ENCODE data around the gene CFAP74. TPM values are rescaled to one million over a fixed set of nuclear protein-coding genes. Genes with fewer than 3 reads are reported as not detected.

CFAP74 gene
- total and polyA plus RNA-seq, 2 of the 13 experiments (the other 11 are each of a cell fraction or from before 2014, with no cell fraction given): 0.27 to 0.62 TPM

- TF ChIP-seq MYPOP (CRISPR knock-in tag; IDR thresholded peaks at IDR 0.05) (no peak), CREB1 (IDR thresholded peaks at IDR 0.05) (peak; percentile 30; the same call in 1 of the 2 replicates), CREB1 (CRISPR knock-in tag; IDR thresholded peaks at IDR 0.05) (no peak), KAT2B (IDR thresholded peaks at IDR 0.05; ENCODE audit: borderline replicate concordance, low read depth, low read length) (no peak), ZNF670 (CRISPR knock-in tag; IDR thresholded peaks at IDR 0.05; ENCODE audit: borderline replicate concordance) (no peak), ZFY (CRISPR knock-in tag; IDR thresholded peaks at IDR 0.05) (peak; percentile 88), ZNF207 (IDR thresholded peaks at IDR 0.05; ENCODE audit: borderline replicate concordance) (no peak), RELA (CRISPR knock-in tag; IDR thresholded peaks at IDR 0.05) (no peak), ZMAT5 (CRISPR knock-in tag; IDR thresholded peaks at IDR 0.05; ENCODE audit: borderline replicate concordance, low read depth) (no peak), KAT7 (CRISPR knock-in tag; IDR thresholded peaks at IDR 0.05; ENCODE audit: borderline replicate concordance) (no peak), ZBTB21 (CRISPR knock-in tag; IDR thresholded peaks at IDR 0.05) (no peak), ZNF337 (CRISPR knock-in tag; IDR thresholded peaks at IDR 0.05; ENCODE audit: borderline replicate concordance, low read depth) (no peak), ZNF737 (CRISPR knock-in tag; IDR thresholded peaks at IDR 0.05; ENCODE audit: borderline replicate concordance) (no peak), ZNF776 (CRISPR knock-in tag; IDR thresholded peaks at IDR 0.05) (peak; percentile 86), POLR2A (IDR thresholded peaks at IDR 0.05; ENCODE audit: insufficient read depth in 1 of 2, low read depth in 2 of 2, low read length in 2 of 2) (peak in 1 of 2 experiments; percentile 71; a peak in 2 of 4 replicates), PHF21A (CRISPR knock-in tag; IDR thresholded peaks at IDR 0.05) (peak; percentile 89), FOXM1 (CRISPR knock-in tag; IDR thresholded peaks at IDR 0.05) (no peak), GABPA (IDR thresholded peaks at IDR 0.05; ENCODE audit: low read depth, low read length) (no peak), GABPA (CRISPR knock-in tag; IDR thresholded peaks at IDR 0.05; ENCODE audit: low read depth) (no peak), NFATC3 (CRISPR knock-in tag; IDR thresholded peaks at IDR 0.05) (no peak), ZNF296 (CRISPR knock-in tag; conservative IDR thresholded peaks at IDR 0.05) (0 out of 2 replicates have a peak, but pooled peaks have one; percentile 45), EHMT2 (IDR thresholded peaks at IDR 0.05; ENCODE audit: borderline replicate concordance, low read depth, low read length) (no peak), MYC (CRISPR knock-in tag; IDR thresholded peaks at IDR 0.05; ENCODE audit: borderline replicate concordance) (no peak; the same call in 1 of the 2 replicates), ZNF550 (CRISPR knock-in tag; IDR thresholded peaks at IDR 0.05; ENCODE audit: borderline replicate concordance) (no peak), TRIM24 (CRISPR knock-in tag; IDR thresholded peaks at IDR 0.05) (no peak)
- TF ChIP-seq, protein P1, sequence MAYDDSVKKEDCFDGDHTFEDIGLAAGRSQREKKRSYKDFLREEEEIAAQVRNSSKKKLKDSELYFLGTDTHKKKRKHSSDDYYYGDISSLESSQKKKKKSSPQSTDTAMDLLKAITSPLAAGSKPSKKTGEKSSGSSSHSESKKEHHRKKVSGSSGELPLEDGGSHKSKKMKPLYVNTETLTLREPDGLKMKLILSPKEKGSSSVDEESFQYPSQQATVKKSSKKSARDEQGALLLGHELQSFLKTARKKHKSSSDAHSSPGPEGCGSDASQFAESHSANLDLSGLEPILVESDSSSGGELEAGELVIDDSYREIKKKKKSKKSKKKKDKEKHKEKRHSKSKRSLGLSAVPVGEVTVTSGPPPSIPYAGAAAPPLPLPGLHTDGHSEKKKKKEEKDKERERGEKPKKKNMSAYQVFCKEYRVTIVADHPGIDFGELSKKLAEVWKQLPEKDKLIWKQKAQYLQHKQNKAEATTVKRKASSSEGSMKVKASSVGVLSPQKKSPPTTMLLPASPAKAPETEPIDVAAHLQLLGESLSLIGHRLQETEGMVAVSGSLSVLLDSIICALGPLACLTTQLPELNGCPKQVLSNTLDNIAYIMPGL (CRISPR knock-in tag; IDR thresholded peaks at IDR 0.05; ENCODE audit: borderline replicate concordance in 1 of 2, low read depth in 1 of 2): peak in 1 of 2 experiments; percentile 52; a peak in 2 of 4 replicates
- TF ChIP-seq, protein P2, sequence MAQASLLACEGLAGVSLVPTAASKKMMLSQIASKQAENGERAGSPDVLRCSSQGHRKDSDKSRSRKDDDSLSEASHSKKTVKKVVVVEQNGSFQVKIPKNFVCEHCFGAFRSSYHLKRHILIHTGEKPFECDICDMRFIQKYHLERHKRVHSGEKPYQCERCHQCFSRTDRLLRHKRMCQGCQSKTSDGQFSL (CRISPR knock-in tag; IDR thresholded peaks at IDR 0.05): no peak
These were observed 46.3 kb upstream of the CFAP74 start, which contains the start of gene PRKCZ (continued) for GRCh38 chr1:2049718-2050431.

Measured in HepG2 (cell line).